Hepatic stellate cell (primary cell): ENCODE data around the gene SCYL2.
"Not testable (repeated sequence)": the region's sequence is repeated elsewhere in the genome, so short reads cannot be mapped to it uniquely, and the experiment has no call there.

Experiments used
- DNase-seq: peaks from one replicate; pipeline ENCODE4 v3.0.0; 2011; ENCODE audit warnings: low spot score

Gene SCYL2

GRCh38 chr12:100329800-100330199 lies 62.8 kb downstream of the SCYL2 start:
- no peak for DNase-seq

GRCh38 chr12:100331871-100332270 lies 64.9 kb downstream of the SCYL2 start:
- DNase-seq: no peak

GRCh38 chr12:100332852-100333251 lies 65.9 kb downstream of the SCYL2 start:
- DNase-seq: no peak

- no peak for DNase-seq
These were observed 70.3 kb downstream of the SCYL2 start for GRCh38 chr12:100337299-100337698.

DNA sequence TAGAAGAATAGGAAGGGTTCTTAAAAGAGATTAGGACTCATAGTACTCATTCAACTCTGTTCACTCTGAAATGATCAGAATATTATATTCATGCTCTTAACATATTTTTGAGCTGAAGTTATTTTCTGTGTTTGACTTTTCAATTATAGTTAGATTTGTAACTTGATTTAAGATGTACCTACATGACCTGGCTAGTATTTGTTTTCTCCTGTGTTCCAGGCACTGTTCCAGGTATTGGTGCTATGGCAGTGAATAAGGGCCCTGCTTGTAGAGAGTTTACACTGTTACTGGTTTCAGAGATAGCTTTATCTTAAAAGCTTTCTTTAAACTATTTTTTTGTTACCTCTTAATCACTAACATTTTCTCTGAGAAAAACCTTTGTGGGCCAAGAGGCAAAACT lies 70.8 kb downstream of the SCYL2 start:
- DNase-seq: no peak

DNA sequence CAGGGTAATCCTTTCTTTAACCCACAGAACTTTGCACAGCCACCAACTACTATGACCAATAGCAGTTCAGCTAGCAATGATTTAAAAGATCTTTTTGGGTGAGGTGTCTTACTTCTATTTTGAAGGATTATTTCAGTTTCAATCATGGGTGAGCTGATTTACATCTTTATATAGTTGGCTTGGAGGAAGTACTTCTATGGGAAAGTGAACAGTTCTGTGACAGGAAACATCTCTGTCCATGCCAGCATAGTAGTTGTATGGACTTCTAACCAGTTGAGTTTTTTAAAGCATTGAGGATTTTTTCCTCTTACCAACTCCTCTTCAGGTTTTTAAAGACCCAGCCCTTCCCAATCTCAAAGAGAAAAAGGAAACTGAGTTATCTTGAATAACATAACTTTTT lies 72.1 kb downstream of the SCYL2 start:
- DNase-seq: no peak

DNA sequence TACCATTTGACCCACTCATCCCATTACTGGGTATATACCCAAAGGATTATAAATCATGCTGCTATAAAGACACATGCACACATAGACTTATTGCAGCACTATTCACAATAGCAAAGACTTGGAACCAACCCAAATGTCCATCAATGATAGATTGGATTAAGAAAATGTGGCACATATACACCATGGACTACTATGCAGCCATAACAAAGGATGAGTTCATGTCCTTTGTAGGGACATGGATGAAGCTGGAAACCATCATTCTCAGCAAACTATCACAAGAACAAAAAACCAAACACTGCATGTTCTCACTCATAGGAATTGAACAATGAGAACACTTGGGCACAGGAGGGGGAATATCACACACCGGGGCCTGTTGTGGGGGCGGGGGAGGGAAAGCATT lies 75.9 kb downstream of the SCYL2 start:
- not testable (repeated sequence) for DNase-seq

GRCh38 chr12:100344351-100344750 lies 77.4 kb downstream of the SCYL2 start:
- not testable (repeated sequence) for DNase-seq

DNA sequence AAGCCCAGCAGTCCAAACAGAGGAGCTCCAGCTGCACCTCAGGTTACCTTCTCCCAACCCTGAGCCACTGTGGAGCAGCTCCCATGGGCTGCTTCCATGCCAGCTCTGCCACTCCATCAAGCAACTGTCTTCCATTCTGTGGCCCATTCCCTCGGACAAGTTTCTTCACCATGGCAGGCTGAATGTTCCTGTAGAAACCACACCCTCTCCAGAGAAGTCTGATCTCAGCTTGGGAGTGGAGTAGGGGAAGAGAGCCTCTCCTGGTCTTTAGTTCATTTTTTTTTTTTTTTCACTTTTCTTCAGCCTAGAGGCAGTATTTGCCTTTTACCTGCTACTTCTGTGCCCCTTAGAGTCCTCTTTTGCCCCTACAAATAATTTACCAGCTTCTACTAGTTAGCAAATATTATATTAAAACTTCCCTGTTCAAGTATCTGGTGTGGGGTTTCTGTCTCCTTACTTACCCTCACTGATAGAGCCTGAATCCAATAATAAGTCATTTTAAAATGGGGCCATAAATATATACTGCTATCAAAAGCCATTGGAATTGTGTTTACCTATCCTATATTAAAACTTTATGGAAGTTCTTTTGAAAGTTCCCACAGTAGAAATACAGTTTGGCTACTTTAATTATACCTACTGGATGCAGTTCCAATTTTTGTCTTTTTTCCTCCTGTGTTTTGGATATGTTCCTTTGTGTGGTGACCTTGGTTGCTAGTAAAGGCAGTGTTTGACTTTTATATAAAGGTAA lies 78.2 kb downstream of the SCYL2 start:
- DNase-seq: no peak

DNA sequence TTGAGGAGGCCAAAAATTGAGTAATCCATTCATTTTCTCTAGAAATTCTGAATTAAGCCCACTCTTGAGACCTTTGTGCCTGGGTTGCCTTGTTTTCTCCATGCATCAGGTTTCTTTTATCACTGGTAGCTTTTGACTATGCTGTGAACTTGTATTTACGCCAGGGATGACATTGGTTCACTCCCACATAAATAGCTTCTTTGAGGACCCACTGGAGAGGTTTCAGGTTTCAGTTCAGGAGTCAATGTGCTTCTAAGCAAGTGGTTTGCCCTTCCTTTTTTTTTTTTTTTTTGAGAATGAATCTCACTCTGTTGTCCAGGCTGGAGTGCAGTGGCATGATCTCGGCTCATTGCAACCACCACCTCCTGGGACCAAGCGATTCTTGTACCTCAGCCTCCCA lies 79.7 kb downstream of the SCYL2 start:
- DNase-seq: no peak

GRCh38 chr12:100348657-100349454 lies 81.9 kb downstream of the SCYL2 start:
- no peak for DNase-seq

DNA sequence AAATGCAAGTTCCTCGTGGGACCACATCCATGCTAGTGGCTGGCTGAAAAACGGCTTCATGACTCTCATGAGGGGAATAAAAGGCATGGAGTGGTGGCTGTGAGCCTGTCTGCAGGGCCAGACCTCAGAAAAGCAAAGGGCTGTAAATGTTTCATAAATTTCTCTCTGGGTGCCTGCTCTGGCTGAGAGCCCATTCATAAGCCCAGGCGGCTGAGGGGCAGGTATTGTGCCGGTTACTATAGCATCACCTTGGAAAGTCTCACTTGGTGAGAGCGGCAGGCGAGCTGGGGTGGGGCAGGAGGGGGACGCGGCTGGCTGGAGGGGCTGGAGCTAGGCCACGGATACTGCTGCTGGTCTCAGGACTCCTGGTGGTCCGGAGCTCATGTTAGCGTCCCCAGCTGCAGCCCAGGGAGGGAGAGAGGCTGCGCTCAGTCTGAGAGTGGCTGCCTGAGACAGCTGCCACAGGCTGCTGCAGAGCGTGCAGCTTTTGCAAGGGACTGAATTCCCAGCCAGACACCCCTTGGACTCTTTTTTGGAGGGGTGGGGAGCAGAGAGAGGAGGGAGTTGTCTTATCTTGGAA lies 89.8 kb downstream of the SCYL2 start, which contains the start of gene SLC17A8:
TSS of gene SLC17A8 (plus strand) at position 431 of the 580 bp plus-strand sequence. CDS start 318 bp downstream, outside the sequence.
- no peak for DNase-seq

DNA sequence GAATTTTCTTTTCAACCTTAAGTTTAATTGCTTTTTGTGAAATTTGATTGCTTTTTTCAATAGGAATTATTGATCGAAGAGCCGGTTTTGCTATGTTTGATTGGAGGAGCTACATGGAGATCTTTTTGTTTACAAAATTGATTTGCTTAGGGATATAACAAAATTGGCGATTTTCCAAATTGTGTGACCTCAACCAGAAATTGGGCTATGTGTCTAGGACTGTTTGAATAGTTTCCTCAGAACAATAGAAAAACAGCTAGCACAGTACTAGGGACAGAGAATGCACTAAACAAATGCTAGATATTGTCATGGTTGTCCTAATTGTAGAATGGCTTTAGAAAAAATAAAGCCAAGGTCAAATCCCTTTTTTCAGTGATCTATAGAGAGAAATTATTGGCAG lies 92.3 kb downstream of the SCYL2 start:
- no peak for DNase-seq

DNA sequence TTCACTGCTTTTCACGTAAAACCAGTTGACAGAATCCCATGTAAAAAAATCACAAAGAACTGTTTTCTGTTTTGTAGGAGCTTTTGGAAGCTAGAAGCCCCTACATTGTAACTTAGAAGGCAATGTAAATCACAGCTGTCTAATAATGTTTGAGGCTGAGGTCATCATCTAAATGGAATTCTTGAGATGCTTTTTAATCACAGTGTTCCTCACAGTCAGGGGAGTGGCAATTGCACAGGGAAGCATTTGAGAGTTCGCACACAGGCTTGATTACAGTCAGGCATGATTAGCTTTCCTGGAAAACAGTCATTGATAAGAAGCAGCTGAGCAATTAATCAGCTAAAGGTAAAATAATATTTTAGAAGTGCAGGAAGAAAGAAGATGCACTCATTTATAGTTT lies 92.8 kb downstream of the SCYL2 start:
- DNase-seq: no peak

- DNase-seq: no peak
These were observed 93.5 kb downstream of the SCYL2 start for GRCh38 chr12:100360450-100360849.

DNA sequence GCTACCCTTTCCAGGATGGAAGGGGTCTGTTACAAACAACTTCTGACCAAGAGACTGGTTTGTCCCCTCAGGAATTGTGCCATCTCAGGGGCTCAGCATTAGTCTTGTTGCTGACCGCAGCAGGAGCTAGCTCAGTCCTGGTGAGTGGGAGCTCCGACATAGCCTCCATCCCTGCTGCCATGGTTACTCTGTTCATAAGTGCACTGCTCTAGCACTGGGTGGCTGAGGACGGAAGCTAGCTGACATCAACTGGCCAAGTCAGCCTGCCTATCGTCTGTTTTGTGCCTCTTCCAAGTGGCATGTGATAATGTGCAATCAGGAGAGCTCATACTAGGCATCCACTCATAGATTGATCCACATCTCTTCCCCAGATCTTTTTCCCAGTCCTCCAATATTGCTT lies 97.3 kb downstream of the SCYL2 start:
- DNase-seq: no peak

- no peak for DNase-seq
These were observed 98.4 kb downstream of the SCYL2 start for GRCh38 chr12:100365411-100365810.

DNA sequence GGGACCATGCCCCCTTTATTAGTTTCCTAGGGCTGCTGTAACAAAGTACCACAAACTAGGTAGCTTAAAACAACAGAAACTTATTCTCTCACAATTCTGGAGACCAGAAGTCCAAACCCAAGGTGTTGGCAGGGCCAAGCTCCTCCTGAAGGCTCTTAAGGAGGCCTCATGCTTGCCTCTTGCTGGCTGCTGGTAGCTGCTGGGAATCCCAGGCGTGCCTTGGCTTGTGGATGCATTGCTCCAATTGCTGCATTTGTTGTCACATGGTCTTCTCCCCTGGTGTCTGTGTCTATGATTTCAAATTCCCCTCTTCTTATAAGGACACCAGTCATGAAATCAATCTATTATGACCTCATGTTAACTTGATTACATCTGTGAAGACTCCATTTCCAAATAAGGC lies 101.1 kb downstream of the SCYL2 start:
- no peak for DNase-seq

DNA sequence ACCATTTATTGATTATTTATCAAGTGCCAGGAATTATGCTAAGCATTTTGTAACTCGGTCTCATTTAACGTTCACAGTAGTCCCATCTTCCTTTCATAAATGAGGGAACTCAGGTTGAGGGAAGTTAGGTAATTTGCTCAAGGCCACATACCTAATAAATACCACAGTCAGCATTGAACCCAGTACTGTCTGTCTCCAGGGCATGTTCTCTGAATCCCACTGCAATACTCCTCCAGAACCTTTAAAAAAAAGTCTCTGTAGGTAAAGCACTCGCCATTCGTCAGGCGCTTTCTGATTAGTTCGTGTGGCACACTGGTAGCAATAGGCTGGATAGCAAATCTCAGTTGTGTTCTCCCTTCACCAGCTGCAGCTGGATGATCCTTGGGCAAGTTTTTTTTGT lies 104.2 kb downstream of the SCYL2 start:
- DNase-seq: no peak

DNA sequence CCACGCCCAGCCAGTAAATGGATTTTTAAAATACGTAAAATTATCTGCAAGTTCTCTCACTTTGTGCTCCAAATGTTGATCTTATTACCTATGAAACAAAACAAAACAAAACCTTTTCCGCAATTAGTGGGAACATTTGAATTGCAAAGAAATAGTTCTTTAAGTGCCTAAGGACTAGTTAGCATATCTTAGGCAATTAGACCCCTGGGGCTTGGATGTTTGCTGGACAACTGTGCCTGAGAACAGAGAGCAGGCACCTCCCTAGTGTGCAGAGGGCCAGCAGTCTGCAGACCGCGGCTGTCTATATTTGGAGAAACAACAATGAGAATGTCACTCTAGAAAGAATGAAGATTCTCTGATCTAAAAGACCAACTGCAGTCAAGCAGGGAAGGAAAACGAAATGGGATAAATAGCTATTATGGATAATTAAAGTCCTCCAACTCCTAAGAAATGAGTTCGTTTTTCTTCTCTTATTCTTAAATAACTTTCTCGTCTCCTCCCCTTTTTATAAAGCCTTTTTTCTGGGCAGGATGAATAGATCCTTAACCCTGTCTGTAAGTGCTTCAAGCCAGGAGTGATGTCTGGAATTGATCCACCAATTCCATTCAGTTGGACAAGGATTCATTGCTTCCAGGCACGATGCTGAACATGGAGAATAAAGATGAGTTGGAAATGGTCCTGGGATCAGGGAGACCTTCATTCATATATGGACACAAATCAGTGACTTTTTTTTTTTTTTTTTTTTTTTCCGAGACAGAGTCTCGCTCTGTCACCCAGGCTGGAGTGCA lies 106.1 kb downstream of the SCYL2 start:
- no peak for DNase-seq

- DNase-seq: no peak
These were observed 108.2 kb downstream of the SCYL2 start for GRCh38 chr12:100375038-100375735.

DNA sequence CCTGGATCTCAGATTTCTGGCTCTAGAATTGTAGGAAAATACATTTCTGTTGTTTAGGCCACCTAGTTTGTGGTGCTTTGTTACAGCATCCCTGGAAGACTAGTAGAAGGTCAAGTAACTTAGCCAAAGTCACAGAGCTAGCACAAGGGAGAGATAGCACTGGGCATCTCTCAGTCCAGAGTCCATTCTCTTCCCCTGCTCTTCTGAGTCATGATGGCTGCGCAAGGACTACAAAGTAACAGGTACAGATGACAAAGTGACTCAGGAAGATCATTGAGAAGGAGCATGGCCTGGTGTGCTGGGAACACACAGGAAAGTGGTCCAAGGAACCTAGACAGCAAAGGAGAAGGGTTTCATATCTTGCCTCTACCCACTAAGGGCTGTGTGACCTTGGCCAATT lies 109.2 kb downstream of the SCYL2 start:
- DNase-seq: no peak
